ENCODE measurements around the gene ATP5F1D.

DNA sequence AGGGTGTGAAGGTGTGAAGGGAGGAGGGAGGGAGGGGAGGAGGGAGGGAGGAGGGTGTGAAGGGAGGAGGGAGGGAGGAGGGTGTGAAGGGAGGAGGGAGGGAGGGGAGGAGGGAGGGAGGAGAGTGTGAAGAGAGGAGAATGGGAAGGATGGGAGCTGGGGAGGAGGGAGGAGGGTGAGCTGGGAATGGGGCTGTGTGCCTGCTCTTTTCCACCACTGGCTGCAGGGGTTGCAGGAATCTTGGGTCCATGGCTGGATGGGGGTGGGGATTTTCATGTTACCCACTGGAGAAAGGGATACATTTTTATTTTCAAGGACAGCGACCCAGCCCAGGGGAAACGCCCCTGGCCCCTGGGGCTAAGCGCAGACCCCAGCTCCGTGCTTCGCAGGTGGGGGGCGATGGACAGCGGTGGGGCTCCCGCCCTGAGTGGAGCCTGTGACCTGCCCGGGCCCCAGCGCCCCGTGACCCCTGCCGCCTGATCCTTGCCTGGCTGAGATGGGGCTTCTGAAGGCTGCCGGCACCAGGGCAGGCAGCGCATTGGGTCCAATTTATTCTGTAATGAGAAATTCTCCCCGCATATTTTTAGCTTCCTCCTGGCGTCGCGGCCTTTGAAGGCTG lies 41.1 kb downstream of the ATP5F1D start:
- TF ChIP-seq, protein P1, sequence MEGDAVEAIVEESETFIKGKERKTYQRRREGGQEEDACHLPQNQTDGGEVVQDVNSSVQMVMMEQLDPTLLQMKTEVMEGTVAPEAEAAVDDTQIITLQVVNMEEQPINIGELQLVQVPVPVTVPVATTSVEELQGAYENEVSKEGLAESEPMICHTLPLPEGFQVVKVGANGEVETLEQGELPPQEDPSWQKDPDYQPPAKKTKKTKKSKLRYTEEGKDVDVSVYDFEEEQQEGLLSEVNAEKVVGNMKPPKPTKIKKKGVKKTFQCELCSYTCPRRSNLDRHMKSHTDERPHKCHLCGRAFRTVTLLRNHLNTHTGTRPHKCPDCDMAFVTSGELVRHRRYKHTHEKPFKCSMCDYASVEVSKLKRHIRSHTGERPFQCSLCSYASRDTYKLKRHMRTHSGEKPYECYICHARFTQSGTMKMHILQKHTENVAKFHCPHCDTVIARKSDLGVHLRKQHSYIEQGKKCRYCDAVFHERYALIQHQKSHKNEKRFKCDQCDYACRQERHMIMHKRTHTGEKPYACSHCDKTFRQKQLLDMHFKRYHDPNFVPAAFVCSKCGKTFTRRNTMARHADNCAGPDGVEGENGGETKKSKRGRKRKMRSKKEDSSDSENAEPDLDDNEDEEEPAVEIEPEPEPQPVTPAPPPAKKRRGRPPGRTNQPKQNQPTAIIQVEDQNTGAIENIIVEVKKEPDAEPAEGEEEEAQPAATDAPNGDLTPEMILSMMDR (IDR thresholded peaks at IDR 0.05), result no peak
- no peak for TF ChIP-seq POLR2A (IDR thresholded peaks at IDR 0.05)
- no peak for TF ChIP-seq POLR2AphosphoS5 (IDR thresholded peaks at IDR 0.05)

Measured in upper lobe of left lung (tissue), 4 donors.